Measurements from ENCODE around the gene TCERG1L. TPM values are rescaled to one million over a fixed set of nuclear protein-coding genes. Genes with fewer than 3 reads are reported as not detected.

TCERG1L gene
- total RNA-seq, 1 donor from 2014 or later = not detected

DNA sequence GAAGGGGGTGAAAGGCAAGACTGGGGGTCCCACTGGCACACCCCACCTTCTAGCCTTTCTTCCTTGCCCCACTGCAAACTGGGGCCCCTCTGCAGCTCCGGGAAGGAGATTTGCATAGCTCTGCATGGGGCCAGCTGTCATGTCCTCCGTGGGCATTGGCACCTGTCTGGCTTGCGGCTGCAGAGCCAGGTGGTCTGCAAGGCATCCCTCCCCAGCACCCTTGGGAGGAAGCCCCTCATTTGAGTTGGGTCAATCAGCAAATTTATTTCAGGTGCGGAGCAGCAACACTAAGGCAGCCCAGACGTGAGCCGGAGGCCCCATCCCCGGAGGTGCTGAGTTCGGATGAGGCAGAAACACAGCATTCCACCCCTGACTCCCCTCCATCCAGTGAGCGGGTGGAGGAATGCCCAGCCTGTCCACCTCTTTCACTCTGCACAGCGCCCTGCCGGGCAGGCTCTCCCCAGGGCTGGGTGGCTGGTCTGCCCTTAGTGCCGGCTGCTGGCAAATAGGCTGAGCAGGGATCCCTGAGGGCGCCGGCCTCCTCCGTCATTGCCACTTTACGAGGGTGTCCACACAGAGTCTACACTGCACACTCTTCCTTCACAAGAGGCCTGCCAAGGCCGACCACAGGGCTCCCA is 143.2 kb downstream of the TCERG1L start:
- ATAC-seq (peak; percentile 34), DNase-seq (no peak)
- Histone ChIP-seq H3K27ac (no peak overlapping the region), H3K4me1 (no peaks in the 10 kb centered on the region), H3K36me3 (no peaks in the 10 kb centered on the region), H3K27me3 (peaks cover 4% of the 10 kb centered on the region), H3K9me3 (no peaks in the 10 kb centered on the region), H3K4me3 (no peak overlapping the region)
- TF ChIP-seq, protein P1, sequence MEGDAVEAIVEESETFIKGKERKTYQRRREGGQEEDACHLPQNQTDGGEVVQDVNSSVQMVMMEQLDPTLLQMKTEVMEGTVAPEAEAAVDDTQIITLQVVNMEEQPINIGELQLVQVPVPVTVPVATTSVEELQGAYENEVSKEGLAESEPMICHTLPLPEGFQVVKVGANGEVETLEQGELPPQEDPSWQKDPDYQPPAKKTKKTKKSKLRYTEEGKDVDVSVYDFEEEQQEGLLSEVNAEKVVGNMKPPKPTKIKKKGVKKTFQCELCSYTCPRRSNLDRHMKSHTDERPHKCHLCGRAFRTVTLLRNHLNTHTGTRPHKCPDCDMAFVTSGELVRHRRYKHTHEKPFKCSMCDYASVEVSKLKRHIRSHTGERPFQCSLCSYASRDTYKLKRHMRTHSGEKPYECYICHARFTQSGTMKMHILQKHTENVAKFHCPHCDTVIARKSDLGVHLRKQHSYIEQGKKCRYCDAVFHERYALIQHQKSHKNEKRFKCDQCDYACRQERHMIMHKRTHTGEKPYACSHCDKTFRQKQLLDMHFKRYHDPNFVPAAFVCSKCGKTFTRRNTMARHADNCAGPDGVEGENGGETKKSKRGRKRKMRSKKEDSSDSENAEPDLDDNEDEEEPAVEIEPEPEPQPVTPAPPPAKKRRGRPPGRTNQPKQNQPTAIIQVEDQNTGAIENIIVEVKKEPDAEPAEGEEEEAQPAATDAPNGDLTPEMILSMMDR (IDR thresholded peaks at IDR 0.05) = no peak
- intact Hi-C loops (cut with DNase I) = no loop called here

- DNase-seq (peak; percentile 47), ATAC-seq (no peak)
- TF ChIP-seq, protein P1 (IDR thresholded peaks at IDR 0.05) = no peak
- Histone ChIP-seq H3K36me3 (no peaks in the 10 kb centered on the region), H3K27me3 (no peaks in the 10 kb centered on the region), H3K9me3 (no peaks in the 10 kb centered on the region), H3K27ac (no peak overlapping the region), H3K4me3 (no peak overlapping the region), H3K4me1 (no peaks in the 10 kb centered on the region)
- intact Hi-C loops (cut with DNase I) = no loop called here
These were observed 144.3 kb downstream of the TCERG1L start for GRCh38 chr10:131167036-131167860.

DNA sequence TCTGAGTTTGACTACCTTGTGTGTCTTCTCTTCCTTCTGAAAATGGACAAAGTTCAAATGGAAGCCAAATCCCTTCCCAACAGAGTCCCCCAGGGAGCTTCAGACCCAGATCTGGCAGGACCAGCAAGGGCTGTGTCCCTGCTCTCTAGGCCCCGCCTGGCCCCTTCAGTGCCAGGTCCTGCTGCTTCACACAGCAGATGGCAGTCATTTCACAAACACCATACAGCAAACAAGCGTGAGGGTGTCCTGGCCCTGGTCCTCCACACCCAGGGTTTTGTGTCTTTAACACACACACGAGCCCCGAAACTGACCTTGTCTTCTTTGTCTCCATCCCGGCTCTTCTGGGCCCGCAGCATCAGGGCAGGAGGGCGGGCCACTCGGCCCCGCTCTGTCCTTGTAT is 145.0 kb downstream of the TCERG1L start:
- no peak overlapping the region for H3K4me3 ChIP-seq
- no peak overlapping the region for H3K27ac ChIP-seq
- no peaks in the 10 kb centered on the region for H3K4me1 ChIP-seq
- TF ChIP-seq, protein P1 (IDR thresholded peaks at IDR 0.05) = no peak
- H3K9me3 ChIP-seq = no peaks in the 10 kb centered on the region
- intact Hi-C loops (cut with DNase I) = no loop called here
- no peaks in the 10 kb centered on the region for H3K36me3 ChIP-seq
- no peak for ATAC-seq
- peak; percentile 33 for DNase-seq
- no peaks in the 10 kb centered on the region for H3K27me3 ChIP-seq

DNA sequence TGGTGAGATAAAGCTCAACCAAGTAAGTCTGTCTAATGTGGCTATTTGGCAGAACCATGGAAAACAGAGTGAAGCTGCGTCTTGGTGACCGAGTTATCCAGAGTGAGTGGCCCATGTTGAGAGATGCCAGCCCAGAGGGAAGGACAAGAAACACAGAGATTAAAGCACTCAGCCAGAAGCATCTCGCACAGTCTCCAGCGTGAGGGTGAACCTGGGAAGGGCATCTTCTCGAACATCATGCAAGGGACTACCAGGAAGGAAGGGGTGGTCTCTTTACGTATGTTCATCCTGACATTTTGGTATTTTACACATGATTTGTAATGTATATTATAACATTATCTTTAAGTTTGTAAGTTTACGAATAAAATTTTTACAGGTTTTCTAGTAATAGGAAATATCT is 146.4 kb downstream of the TCERG1L start:
- Histone ChIP-seq H3K9me3 (no peaks in the 10 kb centered on the region), H3K36me3 (no peaks in the 10 kb centered on the region), H3K4me3 (no peak overlapping the region), H3K27me3 (no peaks in the 10 kb centered on the region), H3K4me1 (no peaks in the 10 kb centered on the region), H3K27ac (no peak overlapping the region)
- intact Hi-C loops (cut with DNase I) = no loop called here
- DNase-seq (no peak), ATAC-seq (no peak)
- TF ChIP-seq, protein P1 (IDR thresholded peaks at IDR 0.05) = no peak

DNA sequence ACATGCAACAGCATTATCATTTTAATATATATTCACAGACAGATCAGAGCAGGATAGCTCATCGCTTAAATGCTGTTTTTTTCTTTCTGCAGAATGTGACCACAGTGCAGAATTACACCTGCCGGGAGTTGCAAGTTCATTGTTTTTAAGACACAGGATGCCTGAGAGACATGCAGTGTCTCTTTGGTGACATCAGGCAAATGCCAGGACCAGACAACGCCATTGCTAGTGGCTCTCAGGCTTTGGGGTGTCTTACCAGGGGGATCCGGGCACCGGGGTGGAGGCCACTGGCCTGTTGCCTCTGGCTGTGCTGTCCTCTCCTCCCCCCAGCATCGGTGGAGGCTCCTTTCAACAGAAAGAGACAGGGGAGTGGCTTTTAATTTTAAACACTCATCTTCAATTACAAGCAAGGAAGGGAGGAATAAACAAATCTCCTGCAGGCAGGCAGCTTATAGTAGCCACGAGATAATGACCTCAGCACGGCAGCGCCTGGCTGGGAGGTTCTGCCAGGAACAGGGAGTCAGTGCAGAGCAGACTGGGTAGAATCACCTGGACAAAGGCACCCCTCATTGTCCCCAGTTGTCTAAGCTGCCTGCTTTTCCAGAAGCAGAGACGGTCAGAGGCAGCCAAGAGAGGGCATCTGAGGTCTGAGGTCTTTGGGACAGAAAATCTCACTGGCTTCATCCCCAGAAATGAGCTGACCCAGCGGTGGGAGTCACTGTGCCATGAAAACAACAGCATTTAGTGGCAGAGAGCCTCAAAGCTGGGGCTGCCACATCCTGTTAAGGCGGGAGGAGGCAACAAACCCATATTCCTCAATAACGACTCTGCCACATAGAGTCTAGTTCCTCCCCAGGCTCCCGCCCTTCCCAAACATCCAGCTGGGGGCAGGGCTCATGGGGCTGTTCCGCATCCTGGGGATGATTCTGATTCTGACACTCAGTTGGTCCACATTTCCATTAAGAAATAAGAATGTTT is 148.4 kb downstream of the TCERG1L start:
- no peaks in the 10 kb centered on the region for H3K4me1 ChIP-seq
- TF ChIP-seq, protein P1 (IDR thresholded peaks at IDR 0.05) = no peak
- DNase-seq (no peak), ATAC-seq (no peak)
- H3K27ac ChIP-seq = no peak overlapping the region
- no peaks in the 10 kb centered on the region for H3K9me3 ChIP-seq
- intact Hi-C loops (cut with DNase I) = no loop called here
- no peaks in the 10 kb centered on the region for H3K27me3 ChIP-seq
- no peaks in the 10 kb centered on the region for H3K36me3 ChIP-seq
- no peak overlapping the region for H3K4me3 ChIP-seq

All from upper lobe of right lung (tissue), 1 donor.